HG03558 (cell line): ENCODE measurements around the gene MTRR.

Source experiments
- ATAC-seq: cut with Tn5 transposase; IDR thresholded peaks from one replicate; pipeline ENCODE4 v1.9.1; 2021; ENCODE audit warnings: moderate number of reproducible peaks; ENCODE audit not compliant: unreplicated experiment; ENCODE audit errors: extremely low read depth

The MTRR gene

DNA sequence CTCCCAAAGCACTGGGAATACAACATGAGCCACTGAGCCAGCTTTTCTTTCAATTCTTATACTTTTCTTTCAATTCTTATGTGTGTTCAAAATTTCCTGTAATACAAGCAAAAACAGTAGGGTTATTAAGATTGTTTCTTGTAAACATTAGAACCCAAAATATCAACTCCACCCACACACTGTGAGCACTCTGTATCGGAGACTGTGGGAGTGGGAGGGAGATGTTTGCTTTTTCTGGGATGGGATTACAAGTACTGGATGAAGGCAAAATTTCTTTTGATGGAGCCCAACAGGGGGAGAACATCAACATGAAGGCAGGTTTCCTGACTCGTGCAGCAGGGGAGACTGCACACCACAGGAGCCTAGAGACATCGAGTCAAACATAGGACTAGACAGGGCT, 13.3 kb upstream of the MTRR start:
- no peak for ATAC-seq

- ATAC-seq, result no peak
Observed at GRCh38 chr5:7856855-7857254, 12.1 kb upstream of the MTRR start.

DNA sequence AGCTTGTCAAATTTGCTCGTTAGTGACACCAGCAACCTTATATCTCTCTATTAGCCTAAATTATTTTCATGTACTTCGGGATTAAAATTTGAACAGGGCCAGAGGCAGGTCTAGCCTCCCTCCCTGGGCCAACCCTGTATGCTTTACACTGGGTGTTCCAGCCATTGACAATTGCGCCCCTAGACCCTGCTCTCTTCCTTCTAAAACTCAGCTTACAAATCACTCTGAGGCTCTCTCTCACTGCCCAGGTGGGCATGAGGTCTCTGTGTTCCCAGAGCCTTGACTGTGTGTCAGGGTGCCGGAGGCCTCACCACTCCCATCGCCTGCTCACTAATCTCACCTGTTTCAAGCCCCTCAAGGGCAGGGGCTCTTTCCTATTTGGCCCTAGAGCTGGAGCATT, 11.6 kb upstream of the MTRR start:
- no peak for ATAC-seq

- ATAC-seq, result peak; percentile 57
Observed at GRCh38 chr5:7857926-7858632, 10.9 kb upstream of the MTRR start.

DNA sequence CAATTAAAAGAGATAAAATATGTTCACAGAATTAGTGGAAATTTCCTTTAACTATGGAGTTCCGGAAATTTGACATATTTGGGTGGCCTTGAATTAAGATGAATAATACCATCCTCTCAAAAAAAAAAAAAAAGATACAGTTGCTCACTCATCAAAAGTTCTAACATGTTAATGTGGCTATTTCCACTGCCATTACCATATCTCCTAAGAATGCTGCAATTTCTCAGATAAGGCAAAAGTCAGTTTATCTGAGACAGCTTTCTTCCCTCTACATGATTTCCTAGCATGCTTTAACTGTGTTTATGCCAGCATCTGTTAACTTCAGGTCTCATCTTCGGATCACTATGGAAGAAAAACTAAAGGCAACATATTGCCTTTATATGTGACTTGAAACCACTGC, 2.8 kb upstream of the MTRR start:
- ATAC-seq, result no peak

DNA sequence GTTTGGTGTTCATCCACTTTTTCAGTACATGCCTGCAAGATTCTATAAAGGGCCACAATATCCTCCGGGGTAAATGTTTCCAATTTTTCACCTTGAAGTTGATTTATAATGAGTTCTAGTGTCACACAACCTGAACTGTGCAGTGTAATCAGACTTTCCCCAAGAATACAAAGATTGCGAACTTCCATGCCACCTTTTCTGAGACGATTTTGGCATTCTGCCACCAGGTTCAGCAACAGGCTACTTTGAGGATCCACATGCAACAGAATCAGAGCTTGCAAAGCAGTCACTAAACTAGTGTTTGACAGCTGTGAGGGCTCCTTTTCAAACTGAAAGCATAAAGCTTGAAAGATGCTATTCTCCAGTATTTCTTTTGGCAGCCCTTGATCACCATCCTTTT, 1.7 kb upstream of the MTRR start:
- ATAC-seq, result no peak

DNA sequence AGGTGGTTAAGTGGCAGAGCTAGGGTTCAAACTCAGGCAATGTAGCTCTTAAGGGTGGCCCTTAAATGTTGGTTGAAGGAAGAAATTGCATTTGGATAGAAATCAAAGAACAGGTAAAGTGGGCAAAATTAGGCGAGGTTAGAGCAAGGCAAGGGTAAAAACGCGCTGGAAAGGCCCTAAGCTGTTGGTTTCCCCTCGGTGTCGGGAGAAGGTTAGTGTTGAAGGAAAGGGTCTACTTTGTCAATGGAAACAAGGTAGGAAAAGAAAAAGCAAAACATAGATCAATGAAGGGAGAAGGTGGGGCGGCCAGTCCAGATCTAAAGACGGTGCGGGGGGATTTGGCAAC, 548 bp upstream of the MTRR start:
- no peak for ATAC-seq

DNA sequence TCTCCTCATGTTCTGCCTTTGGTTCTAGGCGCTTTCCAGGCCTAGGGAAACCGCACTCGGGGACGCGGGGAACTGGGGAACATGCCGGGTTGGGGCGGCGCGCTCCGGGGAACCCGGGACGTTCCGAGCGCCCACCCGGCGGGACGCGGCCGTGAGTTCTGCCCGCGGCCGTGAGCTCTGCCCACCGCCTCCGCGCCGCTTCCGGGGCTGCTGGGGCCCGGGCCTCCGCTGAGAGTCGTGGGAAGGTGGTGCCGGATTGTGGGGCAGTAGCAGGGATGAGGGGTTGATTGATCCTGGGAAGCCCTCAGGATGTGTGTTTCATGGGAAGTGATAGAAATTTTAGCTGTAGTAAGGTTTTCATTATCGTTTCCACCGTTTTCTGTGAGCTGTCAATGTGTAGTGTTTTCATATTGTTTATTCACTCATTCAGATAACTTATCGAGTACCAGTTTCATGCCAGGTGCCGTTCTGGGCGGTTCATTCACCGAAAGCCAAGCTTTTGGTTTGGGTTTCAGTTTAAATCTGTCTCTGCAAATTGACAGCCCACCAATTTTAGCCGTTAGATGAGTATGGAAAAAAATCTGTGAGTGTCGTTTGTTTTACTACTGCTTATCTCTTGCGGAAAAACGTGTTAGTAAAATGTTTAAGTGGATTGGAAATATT, 657 bp downstream of the MTRR start:
- no peak for ATAC-seq

GRCh38 chr5:7871653-7872052, 2.7 kb downstream of the MTRR start:
- peak; percentile 22 for ATAC-seq

- no peak for ATAC-seq
Observed at GRCh38 chr5:7872517-7873130, 3.7 kb downstream of the MTRR start.

DNA sequence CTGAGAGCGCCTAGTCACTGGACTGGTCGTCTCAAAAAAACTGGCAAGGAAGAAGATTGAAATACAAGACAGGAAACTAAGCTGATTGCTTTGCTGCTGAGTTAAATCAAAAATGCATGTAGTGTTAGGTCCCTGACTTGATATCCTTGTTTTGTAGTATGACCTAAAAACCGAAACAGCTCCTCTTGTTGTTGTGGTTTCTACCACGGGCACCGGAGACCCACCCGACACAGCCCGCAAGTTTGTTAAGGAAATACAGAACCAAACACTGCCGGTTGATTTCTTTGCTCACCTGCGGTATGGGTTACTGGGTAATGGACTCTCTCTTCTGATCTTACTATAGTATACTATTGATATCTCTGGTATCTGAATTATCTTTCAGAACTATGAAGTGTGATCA, 4.3 kb downstream of the MTRR start:
- ATAC-seq, result no peak

DNA sequence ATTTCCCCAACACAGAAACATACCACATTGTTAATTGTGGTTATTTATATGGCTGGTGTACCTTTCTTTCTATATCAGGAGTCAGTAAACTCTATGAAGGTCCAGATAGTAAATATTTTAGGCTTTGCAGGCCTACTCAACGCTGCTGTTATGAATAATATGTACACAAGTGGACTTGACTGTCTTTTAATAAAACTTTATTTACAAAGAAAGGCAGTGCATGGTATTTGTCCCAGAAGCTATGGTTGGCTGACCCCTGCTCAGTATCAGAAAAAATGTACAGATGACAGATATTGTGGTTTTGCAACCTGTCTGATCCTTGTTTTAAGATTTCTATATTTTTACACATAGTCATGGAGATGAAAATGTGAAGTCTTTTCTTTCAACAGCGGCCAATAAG, 5.7 kb downstream of the MTRR start:
- no peak for ATAC-seq

- ATAC-seq, result no peak
Observed at GRCh38 chr5:7875151-7875550, 6.2 kb downstream of the MTRR start.

GRCh38 chr5:7876867-7877266, 7.9 kb downstream of the MTRR start:
- ATAC-seq, result no peak

- no peak for ATAC-seq
Observed at GRCh38 chr5:7877851-7878250, 8.9 kb downstream of the MTRR start.

GRCh38 chr5:7878381-7878873, 9.5 kb downstream of the MTRR start:
- ATAC-seq, result peak; percentile 98

DNA sequence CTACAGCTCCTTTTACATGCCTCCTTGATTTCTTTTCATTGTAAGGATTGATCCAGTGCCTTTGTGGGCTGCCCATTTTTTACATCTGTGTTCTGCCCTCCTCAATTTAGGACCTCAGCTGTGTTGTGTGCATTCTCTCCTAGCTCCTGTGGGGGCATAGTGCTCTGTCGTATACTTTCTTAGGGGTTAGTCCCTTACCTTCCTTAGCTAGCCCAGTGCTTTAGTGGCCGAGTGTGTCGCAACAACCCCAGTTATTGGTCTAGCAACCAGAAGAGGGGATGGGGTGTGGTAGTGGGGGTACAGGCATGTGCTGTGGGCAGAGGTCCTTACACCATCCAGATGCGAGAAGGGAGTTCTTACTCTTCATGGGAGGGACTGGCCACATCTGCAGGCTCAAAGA, 12.1 kb downstream of the MTRR start:
- ATAC-seq, result no peak

DNA sequence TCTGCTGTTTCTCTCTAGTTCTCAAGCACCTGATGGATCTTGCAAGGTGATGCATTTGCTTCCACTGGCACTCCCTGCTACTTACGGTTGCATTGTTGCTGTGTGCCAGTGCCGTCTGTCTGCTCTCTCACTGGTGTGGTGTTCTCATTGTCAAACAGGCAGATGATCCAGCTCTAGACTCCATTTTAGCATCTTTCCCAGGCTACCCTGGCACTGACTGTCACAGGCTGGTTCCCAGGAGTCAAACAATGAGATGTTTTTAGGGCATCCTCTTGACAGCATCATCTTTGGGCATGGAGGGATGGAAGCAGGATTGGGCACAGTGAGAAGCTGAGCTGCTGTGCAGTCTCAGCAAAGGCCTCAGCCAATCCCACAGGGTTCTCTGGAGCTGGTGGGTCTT, 12.9 kb downstream of the MTRR start:
- no peak for ATAC-seq

DNA sequence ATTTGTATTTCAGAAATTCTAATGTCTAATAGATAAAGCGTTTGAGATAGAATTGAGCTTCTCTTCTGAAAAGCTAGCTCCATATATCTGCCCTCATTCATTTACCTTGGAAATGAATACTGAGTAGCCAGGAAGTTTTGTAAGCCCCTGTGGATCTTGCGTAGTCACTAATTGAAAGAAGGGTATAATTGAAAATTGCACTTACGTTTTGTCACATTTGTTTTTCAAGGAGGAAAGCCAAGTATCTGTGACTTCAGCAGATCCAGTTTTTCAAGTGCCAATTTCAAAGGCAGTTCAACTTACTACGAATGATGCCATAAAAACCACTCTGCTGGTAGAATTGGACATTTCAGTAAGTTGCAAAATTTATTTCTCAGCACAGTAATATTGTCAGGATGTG, 14.0 kb downstream of the MTRR start:
- no peak for ATAC-seq

GRCh38 chr5:7884491-7885267, 15.7 kb downstream of the MTRR start:
- no peak for ATAC-seq
